Heart left ventricle (tissue), 13 donors: ENCODE results near the gene GPRIN2.

Experiments
- POLR2A ChIP-seq, 2 donors: fragments of 450-650 bp; IDR thresholded peaks; one replicate each; pipeline ENCODE4 v1.6.1; 2017; ENCODE audit warnings: antibody characterized with exemption in 2 of 2, mild to moderate bottlenecking in 2 of 2, moderate library complexity in 2 of 2
- TF ChIP-seq, protein P1 (sequence below), 12 donors: fragments of 200-600 bp; sonication (generic) in 4 of 12; IDR thresholded peaks; one replicate each; pipeline versions ENCODE4 v1.5.0 to v1.8.0; 2018 to 2022; ENCODE audit warnings: antibody characterized with exemption in 12 of 12, mild to moderate bottlenecking in 5 of 12
- donor health status: ischemic (EF 13 %, LVEDD 7.1; RV severe dilation, severe dysfunction).
- donor health status: DM: no; HTN: yes; CAD: no.
- donor health status: DM: no; HTN: no; CAD: no.
- donor health status: ischemic (EF 25% LVEDD 6.9; RV normal size, moderate dysfunction).
- donor health status: ischemic (EF 25% LVEDD 5.7; RV mildly dilated, moderate dysfunction).
- donor health status: ischemic (EF 35%, LVEDD 5.7; RV mildly dilated, moderate dysfunction).
- donor health status: nonischemic (EF 11% LVEDD 7.7; RV severe dilation, severe dysfunction).
- donor health status: DM: yes; HTN: yes; CAD: no.
- donor health status: PGD.
- donor health status: ischemic (EF 29% LVEDD 5.4; RV normal size, mild dysfunction).
- donor health status: nonischemic (EF 23%, LVEDD 6.1; RV moderate dilation, normal function).

DNA sequence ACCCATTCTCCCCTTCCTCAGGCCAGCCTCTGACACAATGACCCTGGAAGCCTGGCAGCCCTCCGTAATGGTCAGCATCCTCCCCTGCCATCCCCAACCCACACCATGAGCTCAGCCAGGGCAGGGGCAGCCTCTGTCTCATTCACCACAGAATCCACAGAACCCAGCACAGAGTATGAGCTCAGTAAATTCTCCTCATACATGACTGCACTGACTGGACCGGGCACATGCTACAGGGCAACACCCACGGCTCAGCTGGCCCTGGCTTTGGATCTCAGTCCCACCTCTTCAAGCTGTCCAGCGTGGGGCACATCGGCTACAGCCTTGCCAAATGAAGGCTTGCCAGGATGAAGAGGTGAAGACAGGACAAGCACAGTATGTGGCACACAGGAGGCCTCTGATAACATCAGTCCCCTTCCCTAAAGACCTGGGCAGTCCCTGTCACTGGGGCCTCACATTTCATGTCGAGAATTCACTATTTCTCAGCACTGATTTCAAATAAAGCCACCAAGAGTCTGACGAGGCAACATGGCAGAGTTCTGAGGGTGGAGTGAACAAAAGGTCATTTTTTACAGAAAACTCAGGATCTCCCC lies 7.9 kb downstream of the GPRIN2 start:
- no peak for TF ChIP-seq POLR2A (IDR thresholded peaks at IDR 0.05)
- TF ChIP-seq, protein P1, sequence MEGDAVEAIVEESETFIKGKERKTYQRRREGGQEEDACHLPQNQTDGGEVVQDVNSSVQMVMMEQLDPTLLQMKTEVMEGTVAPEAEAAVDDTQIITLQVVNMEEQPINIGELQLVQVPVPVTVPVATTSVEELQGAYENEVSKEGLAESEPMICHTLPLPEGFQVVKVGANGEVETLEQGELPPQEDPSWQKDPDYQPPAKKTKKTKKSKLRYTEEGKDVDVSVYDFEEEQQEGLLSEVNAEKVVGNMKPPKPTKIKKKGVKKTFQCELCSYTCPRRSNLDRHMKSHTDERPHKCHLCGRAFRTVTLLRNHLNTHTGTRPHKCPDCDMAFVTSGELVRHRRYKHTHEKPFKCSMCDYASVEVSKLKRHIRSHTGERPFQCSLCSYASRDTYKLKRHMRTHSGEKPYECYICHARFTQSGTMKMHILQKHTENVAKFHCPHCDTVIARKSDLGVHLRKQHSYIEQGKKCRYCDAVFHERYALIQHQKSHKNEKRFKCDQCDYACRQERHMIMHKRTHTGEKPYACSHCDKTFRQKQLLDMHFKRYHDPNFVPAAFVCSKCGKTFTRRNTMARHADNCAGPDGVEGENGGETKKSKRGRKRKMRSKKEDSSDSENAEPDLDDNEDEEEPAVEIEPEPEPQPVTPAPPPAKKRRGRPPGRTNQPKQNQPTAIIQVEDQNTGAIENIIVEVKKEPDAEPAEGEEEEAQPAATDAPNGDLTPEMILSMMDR (IDR thresholded peaks at IDR 0.05) = no peak
